T-helper 22 cell (primary cell): ENCODE results near the gene METTL21A.

Source experiments
- DNase-seq: peaks from one replicate; pipeline ENCODE4 v3.0.0-alpha.2; 2020; ENCODE audit warnings: low read depth

METTL21A gene

DNA sequence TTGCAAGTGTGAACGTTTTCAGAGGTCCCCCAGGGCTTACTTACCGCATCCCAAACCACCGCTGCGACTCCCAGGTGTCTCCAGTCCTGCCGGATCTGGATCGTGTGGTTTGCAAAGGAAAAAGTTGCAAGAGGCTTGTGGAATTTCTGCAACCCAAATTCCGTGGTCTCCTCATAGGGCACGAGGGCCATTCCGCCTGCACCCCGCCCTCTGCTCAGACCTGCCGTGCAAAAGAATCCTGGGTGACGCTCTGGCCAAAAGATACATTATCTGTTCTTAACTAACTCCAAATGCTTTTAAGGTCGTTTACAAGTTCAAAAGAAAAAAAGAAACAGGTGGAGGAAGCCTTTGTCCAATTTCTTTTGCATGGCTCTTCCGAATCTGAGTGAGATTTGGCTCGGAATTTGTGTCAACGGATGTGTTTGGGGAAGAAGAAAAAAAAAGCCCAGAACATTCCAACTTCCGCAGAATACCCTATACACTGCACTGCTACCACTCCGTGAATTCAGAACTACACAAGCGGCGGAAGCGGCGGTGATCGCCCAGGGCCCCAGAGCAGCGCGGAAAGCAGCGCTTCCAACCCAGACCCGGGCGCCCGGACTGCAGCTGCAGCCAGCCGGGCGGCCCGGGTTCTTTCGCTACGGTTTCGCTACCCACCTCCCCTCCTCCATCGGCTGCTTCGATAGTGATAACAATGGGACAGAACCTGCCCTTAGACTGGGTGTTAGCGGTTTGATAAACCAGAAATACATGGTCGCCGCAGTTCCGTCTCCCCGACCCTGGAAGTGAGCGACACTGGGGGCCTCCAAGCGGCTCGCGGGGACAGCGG, 795 bp downstream of the METTL21A start:
- DNase-seq = peak; percentile 32

- DNase-seq = no peak
Measured at GRCh38 chr2:207621501-207622039, 3.6 kb downstream of the METTL21A start.

DNA sequence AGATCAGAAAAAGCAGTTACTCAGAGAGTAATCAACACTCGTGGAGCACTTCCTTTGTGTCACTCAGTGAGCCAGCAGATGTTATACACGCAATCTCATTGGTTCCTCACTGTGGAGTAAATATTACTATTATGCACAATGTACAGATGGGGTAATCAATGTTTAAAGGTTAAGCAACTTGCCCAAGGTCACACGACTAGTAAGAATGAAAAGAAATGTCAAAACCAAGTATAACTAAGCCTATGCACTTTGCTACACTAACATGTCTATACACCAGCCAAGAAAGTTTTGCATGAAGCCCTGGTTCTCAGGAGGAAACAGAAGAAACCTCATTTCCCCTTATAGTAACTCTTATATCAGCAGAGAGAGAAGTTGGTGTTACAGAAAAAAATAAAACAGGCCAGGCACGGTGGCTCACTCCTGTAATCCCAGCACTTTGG, 5.4 kb downstream of the METTL21A start:
- no peak for DNase-seq

DNA sequence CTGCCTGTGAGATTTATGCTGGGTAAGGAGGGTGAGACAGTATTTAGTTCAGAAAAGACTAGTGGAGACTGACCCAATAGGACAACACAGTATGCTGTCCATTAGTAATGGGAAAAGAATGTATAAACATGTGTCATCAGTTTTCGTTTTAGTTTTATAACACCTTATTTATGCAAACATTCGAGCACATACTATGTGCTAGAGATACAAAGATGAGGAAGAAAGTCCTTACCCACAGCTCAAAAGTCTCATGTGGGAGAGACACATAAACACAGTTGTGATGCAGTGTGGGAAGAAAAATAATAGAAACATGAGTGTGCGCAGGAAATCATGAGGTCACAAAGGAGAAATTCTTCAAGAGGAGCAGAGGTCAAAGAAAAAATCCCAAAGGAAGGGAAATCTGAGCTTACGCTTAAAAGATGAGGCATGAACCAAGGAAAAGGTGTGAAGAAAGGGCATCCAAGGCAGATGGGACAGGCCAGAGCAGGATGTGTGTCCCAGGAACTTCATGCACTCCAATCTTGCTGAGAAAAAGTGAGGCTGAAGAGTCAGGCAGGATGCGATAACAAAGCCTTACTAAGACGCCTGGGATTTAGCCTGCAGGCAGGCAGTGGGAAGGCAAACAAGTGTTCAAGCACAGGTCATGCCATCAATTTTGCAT, 8.1 kb downstream of the METTL21A start:
- DNase-seq = no peak

GRCh38 chr2:207616185-207616584, 9.0 kb downstream of the METTL21A start:
- no peak for DNase-seq

GRCh38 chr2:207614824-207615223, 10.4 kb downstream of the METTL21A start:
- DNase-seq = no peak

- no peak for DNase-seq
Measured at GRCh38 chr2:207612714-207613113, 12.5 kb downstream of the METTL21A start.

- DNase-seq = no peak
Measured at GRCh38 chr2:207606829-207607228, 18.4 kb downstream of the METTL21A start.

GRCh38 chr2:207606399-207606798, 18.8 kb downstream of the METTL21A start:
- no peak for DNase-seq

DNA sequence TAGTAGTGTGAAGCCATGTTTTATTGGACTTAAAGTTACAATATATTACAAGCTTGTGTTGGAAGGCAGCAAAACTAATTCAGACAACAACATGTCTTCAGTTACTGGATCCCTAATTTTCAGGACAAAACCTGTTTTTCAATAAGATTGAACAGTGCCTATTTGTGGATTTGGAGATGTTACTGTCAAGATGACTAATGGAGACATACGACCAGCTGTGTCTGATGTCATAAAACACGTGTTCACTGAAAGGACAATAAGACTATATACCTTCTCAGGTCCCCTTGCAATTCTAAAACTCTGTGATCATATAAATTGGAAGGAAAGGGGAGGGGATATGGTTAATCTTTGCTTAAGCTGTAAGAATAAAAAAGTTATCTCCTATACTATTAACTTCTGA, 21.7 kb downstream of the METTL21A start:
- no peak for DNase-seq

GRCh38 chr2:207601774-207602173, 23.4 kb downstream of the METTL21A start:
- DNase-seq = no peak

- no peak for DNase-seq
Measured at GRCh38 chr2:207600231-207600630, 25.0 kb downstream of the METTL21A start.

- DNase-seq = no peak
Measured at GRCh38 chr2:207599636-207600035, 25.6 kb downstream of the METTL21A start.

GRCh38 chr2:207594731-207595130, 30.5 kb downstream of the METTL21A start:
- DNase-seq = no peak

GRCh38 chr2:207594264-207594663, 30.9 kb downstream of the METTL21A start:
- no peak for DNase-seq

- DNase-seq = no peak
Measured at GRCh38 chr2:207593277-207593676, 31.9 kb downstream of the METTL21A start.

GRCh38 chr2:207589143-207589542, 36.1 kb downstream of the METTL21A start:
- DNase-seq = no peak

GRCh38 chr2:207587305-207587704, 37.9 kb downstream of the METTL21A start:
- DNase-seq = no peak

- no peak for DNase-seq
Measured at GRCh38 chr2:207584952-207585351, 40.2 kb downstream of the METTL21A start.

GRCh38 chr2:207571370-207571769, 53.8 kb downstream of the METTL21A start:
- DNase-seq = no peak

- DNase-seq = no peak
Measured at GRCh38 chr2:207567671-207568070, 57.5 kb downstream of the METTL21A start.

GRCh38 chr2:207565736-207566500, 59.3 kb downstream of the METTL21A start:
- DNase-seq = no peak
